ENCODE measurements around the gene LCP1.
"Not testable (repeated sequence)": the region's sequence is repeated elsewhere in the genome, so short reads cannot be mapped to it uniquely, and the experiment has no call there.

LCP1 gene

DNA sequence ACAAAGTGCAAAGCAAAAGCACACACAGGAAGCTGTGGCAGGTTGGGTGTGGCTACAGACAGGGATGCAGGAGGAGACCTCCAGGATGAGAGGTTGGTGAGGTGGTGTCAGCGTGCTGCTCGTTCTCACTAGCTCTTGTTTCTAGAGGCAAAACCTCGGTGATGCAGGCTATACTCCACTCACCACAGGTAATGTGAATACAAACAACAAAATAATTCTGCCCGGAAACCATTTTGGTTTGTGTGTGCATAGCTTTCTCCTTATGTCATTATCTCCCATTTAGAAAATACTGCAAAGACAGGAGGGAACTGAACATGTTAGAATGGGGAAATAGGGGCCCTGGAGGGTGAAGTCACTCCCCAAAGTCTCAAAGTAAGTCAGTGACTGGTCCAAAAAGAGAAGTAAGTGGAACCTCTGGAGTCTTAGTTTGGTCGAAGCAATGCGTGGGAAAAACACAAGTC, 9.4 kb downstream of the LCP1 start:
- DNase-seq (ENCODE audit: insufficient read length, low spot score) (no peak), FAIRE-seq (no peak)
- TF ChIP-seq POLR2A (IDR thresholded peaks at IDR 0.05; ENCODE audit: low read depth, low read length) = no peak

- FAIRE-seq (no peak), DNase-seq (ENCODE audit: insufficient read length, low spot score) (no peak)
- TF ChIP-seq POLR2A (IDR thresholded peaks at IDR 0.05; ENCODE audit: low read depth, low read length) = no peak
Observed at GRCh38 chr13:46171739-46172138, 10.2 kb downstream of the LCP1 start.

- no peak for TF ChIP-seq POLR2A (IDR thresholded peaks at IDR 0.05; ENCODE audit: low read depth, low read length)
- FAIRE-seq (no peak), DNase-seq (ENCODE audit: insufficient read length, low spot score) (no peak)
Observed at GRCh38 chr13:46171217-46171616, 10.8 kb downstream of the LCP1 start.

DNA sequence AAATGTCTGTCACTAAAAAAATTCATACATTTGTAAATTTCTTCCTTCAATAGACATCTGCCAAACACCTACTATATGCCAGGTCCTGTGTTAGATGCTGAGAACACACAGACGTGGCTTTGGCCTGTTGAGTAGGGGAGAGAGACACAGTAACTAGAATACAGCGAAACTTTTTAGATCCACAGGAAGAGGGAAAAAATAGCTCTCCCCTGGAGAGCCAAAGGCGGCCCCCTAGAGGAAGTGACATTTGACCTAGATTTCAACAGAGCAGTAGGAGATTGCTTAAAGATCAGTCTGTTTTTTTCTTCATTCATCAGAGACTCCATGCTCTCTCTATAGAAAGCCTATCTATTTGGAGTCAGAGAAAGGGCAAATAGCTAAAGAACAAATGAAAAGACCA, 11.3 kb downstream of the LCP1 start:
- FAIRE-seq (no peak), DNase-seq (ENCODE audit: insufficient read length, low spot score) (no peak)
- TF ChIP-seq POLR2A (IDR thresholded peaks at IDR 0.05; ENCODE audit: low read depth, low read length) = no peak

- TF ChIP-seq POLR2A (IDR thresholded peaks at IDR 0.05; ENCODE audit: low read depth, low read length) = no peak
- no peak for DNase-seq (ENCODE audit: insufficient read length, low spot score)
- FAIRE-seq = no peak
Observed at GRCh38 chr13:46170268-46170667, 11.7 kb downstream of the LCP1 start.

DNA sequence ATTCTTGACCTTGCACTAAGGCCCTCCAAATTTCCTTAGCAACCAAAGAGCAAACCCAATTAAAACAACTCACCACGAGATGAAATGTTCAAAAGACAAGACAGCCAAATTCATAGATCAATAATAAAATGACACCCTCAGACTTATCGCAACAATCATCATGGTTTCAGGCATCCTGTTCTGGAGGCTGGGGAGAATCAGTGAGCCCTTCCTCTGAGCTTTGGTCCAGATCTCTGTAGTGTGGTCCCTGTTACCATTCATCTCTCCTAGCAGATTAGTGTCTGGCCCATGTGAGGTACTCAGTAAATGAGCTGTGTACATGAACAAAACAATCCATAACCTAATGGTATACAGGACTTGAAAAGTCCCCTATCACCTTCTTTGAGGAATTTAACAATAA, 12.2 kb downstream of the LCP1 start:
- no peak for TF ChIP-seq POLR2A (IDR thresholded peaks at IDR 0.05; ENCODE audit: low read depth, low read length)
- no peak for DNase-seq (ENCODE audit: insufficient read length, low spot score)
- no peak for FAIRE-seq

DNA sequence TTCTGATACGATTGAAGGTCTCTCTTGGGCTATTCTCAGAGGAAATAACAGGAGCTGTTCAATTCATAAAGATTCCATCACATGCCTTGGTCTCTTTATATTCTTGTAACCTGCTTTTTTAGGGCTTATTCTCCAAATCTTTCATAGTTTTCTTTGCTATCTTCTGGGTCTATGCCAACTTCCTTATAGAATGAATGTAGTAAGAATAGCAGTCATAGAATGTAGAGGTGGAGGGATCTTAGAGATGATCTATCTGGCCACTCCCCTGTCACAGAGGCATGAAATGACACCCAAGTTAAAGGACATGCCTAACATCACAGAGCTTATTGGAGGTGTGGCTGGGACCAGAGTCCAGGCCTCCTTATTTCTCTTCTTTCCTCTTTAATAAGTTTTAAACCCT, 13.2 kb downstream of the LCP1 start:
- TF ChIP-seq POLR2A (IDR thresholded peaks at IDR 0.05; ENCODE audit: low read depth, low read length) = no peak
- no peak for FAIRE-seq
- no peak for DNase-seq (ENCODE audit: insufficient read length, low spot score)

GRCh38 chr13:46168341-46168740, 13.6 kb downstream of the LCP1 start:
- DNase-seq (ENCODE audit: insufficient read length, low spot score) (no peak), FAIRE-seq (no peak)
- TF ChIP-seq POLR2A (IDR thresholded peaks at IDR 0.05; ENCODE audit: low read depth, low read length) = no peak

DNA sequence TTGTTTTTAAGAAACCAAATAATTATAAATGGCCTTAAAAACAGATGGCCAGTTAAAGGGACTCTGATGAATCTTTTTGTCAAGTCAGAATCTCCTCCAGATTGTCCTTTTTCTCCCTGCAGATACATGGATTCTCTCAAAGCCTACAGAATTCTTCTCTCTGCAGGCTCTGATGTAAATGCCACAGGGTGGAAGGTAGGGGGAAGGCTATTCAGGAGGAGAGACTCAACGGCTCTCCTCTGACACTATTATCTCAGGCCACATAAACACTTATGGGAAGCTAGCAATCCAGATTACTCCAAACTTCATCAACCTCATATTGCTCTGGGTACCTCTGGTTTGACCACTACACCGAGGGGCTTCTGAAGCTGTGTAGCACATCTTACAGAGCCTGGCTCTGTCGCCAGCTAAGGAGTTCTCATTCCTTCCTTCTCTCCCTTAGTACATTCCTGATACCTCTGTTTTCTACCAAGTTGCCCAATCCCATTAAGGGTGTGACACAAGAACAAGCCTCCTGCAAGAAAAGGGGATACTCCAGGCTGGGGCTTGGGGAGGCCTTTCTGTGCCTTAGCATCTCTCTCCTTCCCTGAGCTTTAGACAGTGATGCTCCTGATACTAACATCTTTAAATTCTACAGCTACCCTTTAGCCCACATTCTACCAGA, 14.9 kb downstream of the LCP1 start:
- FAIRE-seq = no peak
- no peak for TF ChIP-seq POLR2A (IDR thresholded peaks at IDR 0.05; ENCODE audit: low read depth, low read length)
- DNase-seq (ENCODE audit: insufficient read length, low spot score) = no peak

DNA sequence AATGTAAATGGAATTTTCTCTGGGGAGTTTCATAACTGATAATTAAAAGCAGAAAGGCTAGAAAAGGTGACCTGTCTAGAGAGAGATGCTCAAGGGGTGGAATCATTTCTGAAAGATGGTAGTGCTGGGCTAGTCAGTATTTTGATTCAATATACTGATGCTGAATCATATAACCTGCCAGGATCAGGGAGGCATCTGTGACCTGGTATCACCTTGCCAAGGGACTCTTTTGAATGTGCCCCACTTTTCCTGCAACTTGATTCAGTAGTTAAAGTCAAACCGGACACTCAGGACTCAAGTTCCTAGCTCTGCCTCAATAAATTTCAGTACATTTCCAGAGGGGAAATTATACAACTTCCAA, 15.8 kb downstream of the LCP1 start:
- DNase-seq (ENCODE audit: insufficient read length, low spot score) (no peak), FAIRE-seq (no peak)
- TF ChIP-seq POLR2A (IDR thresholded peaks at IDR 0.05; ENCODE audit: low read depth, low read length) = no peak

- no peak for FAIRE-seq
- TF ChIP-seq POLR2A (IDR thresholded peaks at IDR 0.05; ENCODE audit: low read depth, low read length) = no peak
- DNase-seq (ENCODE audit: insufficient read length, low spot score) = no peak
Observed at GRCh38 chr13:46165485-46166223, 16.3 kb downstream of the LCP1 start.

DNA sequence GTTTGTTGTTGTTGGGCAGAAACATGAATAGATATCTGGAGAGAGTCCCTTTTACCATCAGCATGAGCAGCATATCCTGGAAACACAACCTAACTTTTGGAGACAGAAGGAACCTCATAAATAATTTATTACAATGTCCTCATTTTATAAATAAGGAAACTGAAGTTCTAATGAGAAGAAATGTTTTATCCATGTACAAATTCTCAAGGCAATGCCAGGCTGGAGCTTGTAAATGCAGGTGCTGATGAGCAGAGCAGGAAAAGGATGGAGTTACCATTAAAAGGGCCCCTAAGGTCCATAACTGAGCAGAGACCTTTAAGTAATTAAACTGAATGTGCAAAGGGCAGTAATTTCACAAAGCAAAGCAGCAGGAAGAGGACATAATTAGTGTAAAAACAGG, 17.3 kb downstream of the LCP1 start:
- DNase-seq (ENCODE audit: insufficient read length, low spot score) (no peak), FAIRE-seq (no peak)
- TF ChIP-seq POLR2A (IDR thresholded peaks at IDR 0.05; ENCODE audit: low read depth, low read length) = no peak

GRCh38 chr13:46162741-46163140, 19.2 kb downstream of the LCP1 start:
- not testable (repeated sequence) for DNase-seq (ENCODE audit: insufficient read length, low spot score); FAIRE-seq

DNA sequence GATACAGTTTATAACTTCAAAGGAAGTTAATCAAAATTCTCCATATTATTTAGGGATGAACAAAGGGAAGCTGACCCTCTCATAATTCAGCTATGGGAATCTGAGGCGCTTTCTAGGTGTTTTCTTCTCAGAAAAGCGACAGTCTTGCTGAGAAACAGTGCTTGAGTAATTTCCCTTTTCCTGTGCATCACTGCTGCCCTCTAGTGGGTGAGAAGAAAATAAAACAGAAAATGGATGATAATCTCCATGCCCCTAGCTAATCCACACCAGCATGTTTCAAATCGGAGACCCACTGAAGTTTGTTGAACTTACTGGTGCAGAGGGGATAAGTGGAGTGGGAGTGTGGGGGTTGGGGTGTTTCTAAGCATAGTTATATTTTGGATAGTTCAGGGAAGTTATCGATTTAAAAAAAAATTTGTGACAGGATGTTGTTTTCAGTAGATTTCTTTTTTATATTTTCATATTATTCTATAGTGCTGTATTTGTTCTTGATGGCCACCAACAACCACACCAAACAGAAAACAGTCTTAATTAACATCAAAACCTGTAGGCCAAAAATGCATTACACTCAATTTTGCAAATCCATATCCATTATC, 21.4 kb downstream of the LCP1 start:
- no peak for TF ChIP-seq POLR2A (IDR thresholded peaks at IDR 0.05; ENCODE audit: low read depth, low read length)
- peak; percentile 29 for DNase-seq (ENCODE audit: insufficient read length, low spot score)
- peak; percentile 36 for FAIRE-seq

DNA sequence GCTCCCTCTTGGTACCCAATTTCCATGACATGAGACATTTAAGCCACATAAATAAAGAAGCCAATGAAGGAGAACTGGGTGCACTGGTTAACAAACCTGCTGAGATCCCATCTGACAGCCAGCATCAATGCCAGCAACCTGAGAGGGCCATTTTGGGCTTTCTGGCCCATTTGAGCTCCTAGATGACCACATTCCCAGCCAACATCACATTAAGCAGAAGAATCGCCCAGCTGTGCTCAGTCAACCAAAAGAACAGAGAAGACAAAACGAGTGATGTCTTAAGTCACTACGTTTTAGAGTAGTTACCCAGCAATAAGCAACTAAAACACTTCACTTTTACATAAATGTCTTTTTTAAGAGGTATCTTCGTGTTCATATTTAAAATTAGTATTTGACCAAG, 21.9 kb downstream of the LCP1 start:
- TF ChIP-seq POLR2A (IDR thresholded peaks at IDR 0.05; ENCODE audit: low read depth, low read length) = no peak
- no peak for FAIRE-seq
- no peak for DNase-seq (ENCODE audit: insufficient read length, low spot score)

Data from H54 (cell line).